H1 (cell line): ENCODE measurements around the gene ZNF512B. TPM values are rescaled to one million over a fixed set of nuclear protein-coding genes. Genes with fewer than 3 reads are reported as not detected.

ENCODE experiments used
- CTCF ChIA-PET: fragments of 300-600 bp; sonication (Branson Sonifier 250); formaldehyde crosslinking; loops from one replicate; lab custom pipeline; 2021; ENCODE audit not compliant: partially characterized antibody; lab: Charles Lee
- POLR2A ChIA-PET: fragments of 300-600 bp; sonication (Branson Sonifier 250); formaldehyde crosslinking; loops from one replicate; lab custom pipeline; 2021; ENCODE audit warnings: inconsistent platforms; ENCODE audit not compliant: partially characterized antibody; lab: Charles Lee
- DNase-seq, 2 experiments: peaks; one replicate each; pipeline versions ENCODE4 v3.0.0 to v3.0.0-alpha.2; 2010 to 2022; ENCODE audit warnings: low spot score in 2 of 2, low read depth in 1 of 2, mixed read lengths in 1 of 2
- FAIRE-seq: peaks from 2 replicates; lab custom pipeline; 2011; peaks lifted over from hg19 to GRCh38; lab: Jason Lieb, UNC
- H2AFZ ChIP-seq: 2 replicates; pipeline ENCODE4 v1.8.1; 2012; ENCODE audit warnings: low read length, inconsistent platforms
- H2AK5ac ChIP-seq: 2 replicates; pipeline ENCODE4 v1.6.1; 2013; ENCODE audit warnings: low read depth, low read length
- H2BK120ac ChIP-seq: replicated peaks from 2 replicates; pipeline ENCODE3; 2013; ENCODE audit warnings: low read depth, low read length, inconsistent platforms
- H2BK12ac ChIP-seq: 2 replicates; pipeline ENCODE4 v1.6.1; 2013; ENCODE audit warnings: low read depth, low read length
- H2BK15ac ChIP-seq: 2 replicates; pipeline ENCODE4 v1.6.1; 2013; ENCODE audit warnings: low read length
- H2BK20ac ChIP-seq: 2 replicates; pipeline ENCODE4 v1.6.1; 2013; ENCODE audit warnings: low read length
- H2BK5ac ChIP-seq: 2 replicates; pipeline ENCODE4 v1.6.1; 2013; ENCODE audit warnings: low read depth, low read length
- H3K14ac ChIP-seq: 2 replicates; pipeline ENCODE4 v1.6.1; 2013; ENCODE audit warnings: inconsistent platforms; ENCODE audit not compliant: insufficient read length
- H3K18ac ChIP-seq: 2 replicates; pipeline ENCODE4 v1.6.1; 2013; ENCODE audit warnings: low read length; ENCODE audit errors: extremely low read depth
- H3K23ac ChIP-seq: 2 replicates; pipeline ENCODE4 v1.6.1; 2013; ENCODE audit warnings: inconsistent platforms; ENCODE audit not compliant: insufficient read length
- H3K23me2 ChIP-seq: 2 replicates; pipeline ENCODE4 v1.6.1; 2013; ENCODE audit warnings: low read depth, low read length
- H3K27ac ChIP-seq: 2 replicates; pipeline ENCODE4 v1.6.1; 2011; ENCODE audit warnings: low read depth, low read length, inconsistent platforms
- H3K27me3 ChIP-seq, 4 experiments: replicated peaks in 1 of 4; 1 replicate in 1 of 4; 2 replicates in 3 of 4; pipeline versions ENCODE4 v1.6.1 to v1.8.1; 2011 to 2013; ENCODE audit warnings: low read length in 3 of 4, mild to moderate bottlenecking in 3 of 4, inconsistent platforms in 2 of 4, mixed read lengths in 2 of 4, moderate library complexity in 1 of 4; ENCODE audit not compliant: control insufficient read depth in 3 of 4, insufficient read depth in 3 of 4; ENCODE audit errors: extremely low read depth in 1 of 4
- H3K36me3 ChIP-seq, 4 experiments: 2 replicates each; pipeline versions ENCODE4 v1.6.1 to v1.8.1; 2011 to 2013; ENCODE audit warnings: mild to moderate bottlenecking in 4 of 4, low read length in 3 of 4, moderate library complexity in 2 of 4, control low read depth in 1 of 4, inconsistent platforms in 1 of 4; ENCODE audit not compliant: insufficient read depth in 4 of 4, control insufficient read depth in 2 of 4
- H3K4ac ChIP-seq: replicated peaks from 2 replicates; pipeline ENCODE3; 2013; ENCODE audit warnings: low read length, low read depth, mixed read lengths, inconsistent platforms; ENCODE audit not compliant: insufficient read length
- H3K4me1 ChIP-seq, 4 experiments: replicated peaks in 1 of 4; 1 replicate in 1 of 4; 2 replicates in 3 of 4; pipeline versions ENCODE4 v1.6.1 to v1.8.1; 2011 to 2013; ENCODE audit warnings: low read length in 3 of 4, inconsistent platforms in 2 of 4, mixed read lengths in 1 of 4; ENCODE audit not compliant: insufficient read depth in 4 of 4, control insufficient read depth in 3 of 4
- H3K4me2 ChIP-seq, 2 experiments: 2 replicates each; pipeline versions ENCODE4 v1.6.1 to v1.8.1; 2011 to 2013; ENCODE audit warnings: low read depth in 2 of 2, low read length in 2 of 2, control low read depth in 1 of 2, inconsistent platforms in 1 of 2, mild to moderate bottlenecking in 1 of 2; ENCODE audit not compliant: insufficient read depth in 1 of 2
- H3K4me3 ChIP-seq, 4 experiments: fragments of 200-600, 300-600 bp in 1 of 4; sonication (generic), shearing (Covaris generic), sonication (Bioruptor Twin) in 1 of 4; 2 replicates each; pipeline versions ENCODE4 v1.5.1 to v1.8.1; 2011 to 2016; ENCODE audit warnings: low read length in 4 of 4, low read depth in 3 of 4, control low read depth in 2 of 4, inconsistent platforms in 2 of 4, mild to moderate bottlenecking in 2 of 4, mixed read lengths in 1 of 4, moderate library complexity in 1 of 4; ENCODE audit not compliant: insufficient read depth in 2 of 4; ENCODE audit errors: extremely low read depth in 1 of 4
- H3K56ac ChIP-seq: replicated peaks from 2 replicates; pipeline ENCODE3; 2013; ENCODE audit warnings: low read depth, mild to moderate bottlenecking, mixed read lengths, low read length, inconsistent platforms; ENCODE audit not compliant: insufficient read length
- H3K79me1 ChIP-seq: 2 replicates; pipeline ENCODE4 v1.6.1; 2013; ENCODE audit warnings: low read depth, low read length, control low read depth
- H3K79me2 ChIP-seq, 2 experiments: 2 replicates each; pipeline versions ENCODE4 v1.6.1 to v1.8.1; 2012 to 2013; ENCODE audit warnings: low read length in 2 of 2, mild to moderate bottlenecking in 2 of 2, inconsistent platforms in 1 of 2; ENCODE audit not compliant: insufficient read depth in 2 of 2, control insufficient read depth in 1 of 2
- H3K9ac ChIP-seq, 4 experiments: replicated peaks in 1 of 4; 1 replicate in 1 of 4; 2 replicates in 3 of 4; pipeline versions ENCODE4 v1.6.1 to v1.8.1; 2011 to 2013; ENCODE audit warnings: low read depth in 3 of 4, low read length in 3 of 4, control low read depth in 2 of 4, mild to moderate bottlenecking in 2 of 4, moderate library complexity in 2 of 4, inconsistent platforms in 1 of 4; ENCODE audit errors: extremely low read depth in 1 of 4
- H3K9me3 ChIP-seq, 2 experiments: 2 replicates each; pipeline versions ENCODE4 v1.6.1 to v1.8.1; 2012 to 2013; ENCODE audit warnings: mild to moderate bottlenecking in 2 of 2, moderate library complexity in 2 of 2, control low read depth in 1 of 2, inconsistent platforms in 1 of 2, low read depth in 1 of 2, low read length in 1 of 2, mixed read lengths in 1 of 2; ENCODE audit not compliant: insufficient read depth in 2 of 2
- H4K20me1 ChIP-seq, 2 experiments: replicated peaks in 1 of 2; 2 replicates each; pipeline versions ENCODE3 to v1.8.1; 2011 to 2013; ENCODE audit warnings: inconsistent platforms in 2 of 2, low read length in 2 of 2, mild to moderate bottlenecking in 1 of 2; ENCODE audit not compliant: insufficient read depth in 2 of 2, control insufficient read depth in 1 of 2
- H4K5ac ChIP-seq: 2 replicates; pipeline ENCODE4 v1.6.1; 2013; ENCODE audit warnings: low read length, low read depth, mixed read lengths, inconsistent platforms; ENCODE audit not compliant: insufficient read length
- H4K8ac ChIP-seq: 2 replicates; pipeline ENCODE4 v1.8.0; 2013; ENCODE audit warnings: mild to moderate bottlenecking, moderate library complexity, low read length, inconsistent platforms; ENCODE audit not compliant: insufficient read depth; ENCODE audit errors: extremely low read depth
- H4K91ac ChIP-seq: replicated peaks from 2 replicates; pipeline ENCODE3; 2013; ENCODE audit warnings: low read length, mixed read lengths, inconsistent platforms; ENCODE audit not compliant: insufficient read length
- BACH1 ChIP-seq: IDR thresholded peaks from 2 replicates; pipeline ENCODE4 v1.6.1; 2012; ENCODE audit warnings: low read length, improper control_type of control experiment
- CREB1 ChIP-seq: IDR thresholded peaks from 2 replicates; pipeline ENCODE4 v1.6.1; 2012; ENCODE audit warnings: inconsistent platforms
- CTCF ChIP-seq, 3 experiments: IDR thresholded peaks; 1 replicate in 2 of 3; 2 replicates in 1 of 3; pipeline versions ENCODE4 v1.5.1 to v1.6.1; 2011; ENCODE audit warnings: low read length in 3 of 3, mild to moderate bottlenecking in 3 of 3, inconsistent platforms in 2 of 3, low read depth in 1 of 3, moderate library complexity in 1 of 3; ENCODE audit not compliant: insufficient read depth in 1 of 3; ENCODE audit errors: control extremely low read depth in 1 of 3
- GABPA ChIP-seq: IDR thresholded peaks from 2 replicates; pipeline ENCODE4 v1.6.1; 2011; ENCODE audit warnings: mild to moderate bottlenecking, low read length, moderate library complexity, borderline replicate concordance; ENCODE audit not compliant: insufficient read depth
- HDAC6 ChIP-seq: IDR thresholded peaks from one replicate; pipeline ENCODE4 v1.7.1; 2012; ENCODE audit warnings: low read depth, mild to moderate bottlenecking, inconsistent platforms, low read length, moderate library complexity
- RAD21 ChIP-seq, 2 experiments: IDR thresholded peaks in 1 of 2; conservative IDR thresholded peaks in 1 of 2; 2 replicates each; pipeline ENCODE4 v1.6.1; 2011; ENCODE audit warnings: low read depth in 2 of 2, low read length in 2 of 2, improper control_type of control experiment in 1 of 2, inconsistent platforms in 1 of 2, mild to moderate bottlenecking in 1 of 2, moderate library complexity in 1 of 2
- RFX5 ChIP-seq: IDR thresholded peaks from 2 replicates; pipeline ENCODE4 v1.6.1; 2011; ENCODE audit warnings: low read depth, low read length, improper control_type of control experiment, borderline replicate concordance
- TEAD4 ChIP-seq: IDR thresholded peaks from 2 replicates; pipeline ENCODE4 v1.6.1; 2012; ENCODE audit warnings: low read depth, low read length, inconsistent platforms, mixed read lengths
- WGBS, 2 experiments: shearing (Covaris generic) in 1 of 2; methylation state at CpG; one replicate each; pipeline versions ENCODE4 v1.1.6 to v1.1.7; 2013 to 2015; ENCODE audit warnings: low lambda C conversion rate in 2 of 2, mixed read lengths in 2 of 2, inconsistent platforms in 1 of 2, low coverage in 1 of 2, missing lambda C conversion rate in 1 of 2; ENCODE audit not compliant: insufficient replicate concordance in 2 of 2, insufficient coverage in 1 of 2, insufficient read length in 1 of 2; ENCODE audit errors: extremely low coverage in 1 of 2, missing lambda C conversion rate in 1 of 2; 5-methylcytosine and 5-hydroxymethylcytosine counted together
- polyA plus RNA-seq, 7 experiments: library from polyadenylated mRNA; depleted of rRNA in 3 of 7; stranded (reverse) in 5 of 7; unstranded in 2 of 7; fragments of >200 nt in 5 of 7; fragments of 200-250 nt in 2 of 7; gene quantifications; 1 replicate in 5 of 7; 2 replicates in 1 of 7; 4 replicates in 1 of 7; pipeline versions ENCODE4 v1.2.1 to v1.2.3, GENCODE V29; 2011 to 2013; ENCODE audit warnings: missing spikeins in 2 of 7, mixed read lengths in 2 of 7
- total RNA-seq: library from RNA; stranded (reverse); fragmentation: NEBNext Ultra II Directional; extraction: Animal tissue kit (Norgen Biotek cat#: 25700); gene quantifications from 2 replicates; pipeline ENCODE4 v1.2.1, GENCODE V29; 2021

Gene ZNF512B
- total and polyA plus RNA-seq, 2 of the 8 experiments (the other 6 are each of a cell fraction or from before 2014, with no cell fraction given), result 7.3 to 26.6 TPM

- no peak overlapping the region for H4K5ac ChIP-seq
- 17% methylated on average over 20 of the region's 31 CpGs; no CpG with 5 or more reads in 1 of the 2 experiments for WGBS, 2 experiments
- ChIA-PET CTCF (interaction anchor here (0.6 to 2.9 kb wide), 9 partner anchors 16 to 503 kb away, joined by 3 to 14 read pairs (median 4); no protein-coding TSS in a partner anchor), POLR2A (interaction anchor here (0.8 to 4.0 kb wide), 6 partner anchors 12 to 256 kb away, joined by 3 to 68 read pairs (median 4); partner anchors contain the start of genes PRPF6 and TPD52L2)
- peaks cover 10 to 26% of the 10 kb centered on the region in 2 experiments for H4K20me1 ChIP-seq
- DNase-seq, result peak in 1 of 2 experiments; percentile 68
- peak overlapping the region; percentile 97; the same call in 1 of the 2 replicates for H2BK5ac ChIP-seq
- H2AFZ ChIP-seq, result no peak overlapping the region
- peak overlapping the region; percentile 32 for H3K56ac ChIP-seq
- H4K91ac ChIP-seq, result no peak overlapping the region
- H3K4me3 ChIP-seq, result peak overlapping the region; percentile 94 to 98 (median 96)
- H3K27me3 ChIP-seq, result no peaks in the 10 kb centered on the region
- H3K4me1 ChIP-seq, result peaks cover 0 to 19% (median 12%) of the 10 kb centered on the region in 4 experiments; a peak in 6 of 7 replicates
- H3K23me2 ChIP-seq, result peaks cover 8% of the 10 kb centered on the region; the same call in 1 of the 2 replicates
- no peak overlapping the region for H3K4ac ChIP-seq
- no peak overlapping the region for H2BK120ac ChIP-seq
- peaks cover 0 to 6% (median 3%) of the 10 kb centered on the region in 4 experiments; a peak in 3 of 8 replicates for H3K36me3 ChIP-seq
- 0 out of 2 replicates have a peak overlapping the region, but pooled peaks have one; percentile 1 for H4K8ac ChIP-seq
- peaks cover 29% of the 10 kb centered on the region for H3K79me1 ChIP-seq
- no peak overlapping the region for H2AK5ac ChIP-seq
- no peak overlapping the region for H3K18ac ChIP-seq
- H2BK12ac ChIP-seq, result no peak overlapping the region
- H3K9me3 ChIP-seq, result no peaks in the 10 kb centered on the region
- H3K14ac ChIP-seq, result no peak overlapping the region
- H2BK15ac ChIP-seq, result 0 out of 2 replicates have a peak overlapping the region, but pooled peaks have one; percentile 29
- H3K9ac ChIP-seq, result peak overlapping the region; percentile 47 to 90 (median 85); a peak in 6 of 7 replicates
- H2BK20ac ChIP-seq, result no peak overlapping the region
- H3K4me2 ChIP-seq, result peak overlapping the region; percentile 61 to 73
- H3K23ac ChIP-seq, result no peak overlapping the region
- H3K79me2 ChIP-seq, result peaks cover 17 to 52% of the 10 kb centered on the region in 2 experiments; a peak in 3 of 4 replicates
- no peak for FAIRE-seq
- 0 out of 2 replicates have a peak overlapping the region, but pooled peaks have one; percentile 69 for H3K27ac ChIP-seq
- peak in 1 of 2 experiments; percentile 38; a peak in 2 of 4 replicates for TF ChIP-seq RAD21 (IDR thresholded peaks at IDR 0.05 in 1 of 2, conservative IDR thresholded peaks at IDR 0.05 in 1 of 2; ENCODE audit: low read depth in 2 of 2, low read length in 2 of 2)
- TF ChIP-seq HDAC6, result no peak
- TF ChIP-seq GABPA, result 0 out of 2 replicates have a peak, but pooled peaks have one; percentile 21
- TF ChIP-seq TEAD4, result no peak
- no peak for TF ChIP-seq CREB1
- no peak for TF ChIP-seq BACH1
- TF ChIP-seq RFX5, result no peak
- peak in 2 of 3 experiments; percentile 14 to 49; a peak in 3 of 4 replicates for TF ChIP-seq CTCF (IDR thresholded peaks at IDR 0.05; ENCODE audit: control extremely low read depth in 1 of 3, insufficient read depth in 1 of 3, low read depth in 1 of 3, low read length in 3 of 3)
Observed at GRCh38 chr20:63955281-63955826, 14.4 kb downstream of the ZNF512B start.
